Esophagus mucosa (tissue), 1 donor: ENCODE measurements around the gene MAP3K15. TPM values are rescaled to one million over a fixed set of nuclear protein-coding genes. Genes with fewer than 3 reads are reported as not detected.

Experiments used
- ATAC-seq: fragments of 200-7000 bp; cut with Tn5 transposase; one replicate; pipeline ENCODE4 v1.9.1; 2020
- total RNA-seq: library from RNA; stranded (reverse); gene quantifications from one replicate; pipeline ENCODE4 v1.2.4, GENCODE V29; 2023
- donor health status: DM: yes; HTN: yes; CAD: no.

Gene MAP3K15
- not detected for total RNA-seq

GRCh38 chrX:19514791-19515614 lies at the start of gene MAP3K15:
MAP3K15 (minus strand) TSS chrX:19515508; CDS start chrX:19515261, 247 bp downstream.
- peak; percentile 25 for ATAC-seq

GRCh38 chrX:19564606-19565005 lies 49.3 kb upstream of the MAP3K15 start:
- no peak for ATAC-seq

DNA sequence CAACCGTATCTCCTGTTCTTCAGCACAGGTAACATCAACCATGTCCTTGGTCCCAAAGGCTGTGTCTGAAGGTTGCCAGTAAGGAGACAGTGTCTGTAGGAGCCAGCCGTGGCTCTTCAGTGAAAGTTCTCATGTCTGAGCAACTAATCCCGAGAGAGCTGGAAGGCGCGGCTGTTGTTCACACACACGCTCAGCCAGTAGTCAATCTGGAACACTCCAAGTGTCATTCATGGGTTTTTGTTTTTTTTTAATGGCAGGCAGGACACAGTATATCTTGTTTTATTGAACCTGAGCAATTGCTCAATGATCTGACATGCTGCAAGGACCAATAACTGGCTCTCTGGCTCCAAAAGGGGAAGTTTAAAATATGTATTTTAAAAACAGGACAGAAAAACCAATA lies 48.4 kb upstream of the MAP3K15 start:
- no peak for ATAC-seq

DNA sequence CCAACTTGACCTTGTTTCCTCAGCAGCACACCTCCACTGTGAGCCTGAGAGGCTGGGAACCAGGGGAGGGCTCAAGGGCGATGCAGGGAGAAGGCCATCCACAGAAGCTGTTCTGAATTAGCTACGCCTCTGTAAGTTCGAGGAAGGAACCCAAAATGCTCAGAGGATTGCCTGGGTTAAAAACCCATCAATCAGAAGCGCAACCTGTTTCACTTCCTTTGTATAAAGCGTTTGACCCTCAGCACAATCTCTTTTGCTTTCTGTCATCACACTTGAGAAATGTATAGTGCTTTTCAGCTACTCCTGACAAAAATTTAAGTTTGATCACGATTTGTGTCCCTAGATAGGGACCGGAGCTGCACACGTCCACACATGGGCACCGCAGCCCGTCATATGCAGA lies 48.0 kb upstream of the MAP3K15 start:
- no peak for ATAC-seq

GRCh38 chrX:19560611-19561010 lies 45.3 kb upstream of the MAP3K15 start:
- ATAC-seq, result no peak

GRCh38 chrX:19557822-19558221 lies 42.5 kb upstream of the MAP3K15 start:
- no peak for ATAC-seq

DNA sequence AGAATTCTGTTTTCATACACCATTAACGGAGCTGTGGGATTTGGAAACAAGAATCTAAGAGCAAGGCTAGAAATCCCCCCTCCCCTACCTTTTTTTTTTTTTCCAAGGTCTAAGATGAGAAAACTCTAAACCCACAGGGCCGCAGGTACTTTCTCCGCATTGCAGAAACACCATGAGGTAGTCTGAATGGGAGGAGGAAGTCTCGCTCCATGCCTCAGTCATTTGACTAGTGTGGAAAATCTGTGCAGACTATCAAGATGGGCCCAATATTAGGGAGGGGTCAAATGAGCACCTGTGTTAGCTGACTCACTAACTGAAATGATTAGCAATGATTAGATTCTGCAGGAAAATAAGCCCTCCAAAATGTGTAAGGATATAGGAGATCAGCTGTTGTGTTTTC lies 40.9 kb upstream of the MAP3K15 start:
- ATAC-seq, result no peak

DNA sequence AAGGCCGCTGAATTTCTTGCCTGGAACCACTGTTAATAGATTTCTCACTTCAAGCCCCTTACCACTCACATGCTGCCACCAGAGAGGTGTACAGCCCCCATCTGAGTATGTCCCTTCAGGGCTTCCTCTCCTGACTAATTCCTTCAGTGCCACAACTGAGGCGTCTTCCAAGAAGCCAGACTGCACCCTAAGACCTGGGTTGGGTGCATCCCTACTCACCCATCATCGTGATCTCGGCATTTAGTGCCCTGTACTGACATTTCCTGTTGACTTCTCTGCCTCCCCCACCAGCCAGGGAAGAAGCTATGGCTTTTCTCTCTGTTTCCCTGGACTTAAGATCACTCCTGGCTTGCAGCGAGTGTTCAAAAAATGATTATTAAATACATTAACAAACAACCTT lies 40.4 kb upstream of the MAP3K15 start:
- ATAC-seq, result no peak

DNA sequence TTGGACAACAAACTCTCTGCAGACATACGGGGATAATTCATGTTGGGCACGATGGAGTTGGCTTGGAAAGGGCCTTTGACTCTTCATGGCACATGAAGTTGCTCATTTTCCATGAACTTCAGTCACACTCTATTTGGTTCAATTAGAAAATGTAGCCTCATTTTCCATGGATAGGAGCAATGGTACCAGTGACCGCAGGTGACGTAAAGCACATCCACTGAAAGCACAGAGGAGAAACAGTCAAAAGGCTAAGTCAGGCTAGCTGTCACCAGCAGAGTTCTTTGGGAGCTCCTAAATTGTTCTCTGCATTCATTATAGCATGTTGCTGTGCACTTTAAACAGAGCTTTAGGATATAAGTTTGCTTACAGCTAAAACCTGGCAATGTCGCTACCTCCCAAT lies 39.9 kb upstream of the MAP3K15 start:
- ATAC-seq, result no peak

- no peak for ATAC-seq
These were observed 39.5 kb upstream of the MAP3K15 start for GRCh38 chrX:19554786-19555185.

DNA sequence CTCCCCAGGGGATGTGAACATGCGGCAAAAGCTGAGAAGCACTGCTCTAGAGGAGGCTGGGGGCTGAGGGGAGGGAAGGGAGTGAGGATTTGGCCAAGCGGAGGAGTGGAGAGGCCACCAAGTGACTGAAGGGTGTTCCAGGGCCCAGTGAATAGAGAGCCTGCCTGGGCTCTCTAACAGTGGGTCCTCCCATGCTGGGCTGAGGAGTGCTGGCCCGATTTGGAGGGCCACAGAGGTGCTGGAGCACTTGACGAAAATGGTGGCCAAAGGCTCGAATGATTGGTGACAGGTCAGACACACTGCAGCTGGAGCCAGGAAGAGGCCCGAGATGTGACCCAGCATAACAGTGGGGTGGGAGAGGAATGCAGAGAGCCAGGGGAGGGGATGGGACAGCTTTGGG lies 37.5 kb upstream of the MAP3K15 start:
- ATAC-seq, result no peak

DNA sequence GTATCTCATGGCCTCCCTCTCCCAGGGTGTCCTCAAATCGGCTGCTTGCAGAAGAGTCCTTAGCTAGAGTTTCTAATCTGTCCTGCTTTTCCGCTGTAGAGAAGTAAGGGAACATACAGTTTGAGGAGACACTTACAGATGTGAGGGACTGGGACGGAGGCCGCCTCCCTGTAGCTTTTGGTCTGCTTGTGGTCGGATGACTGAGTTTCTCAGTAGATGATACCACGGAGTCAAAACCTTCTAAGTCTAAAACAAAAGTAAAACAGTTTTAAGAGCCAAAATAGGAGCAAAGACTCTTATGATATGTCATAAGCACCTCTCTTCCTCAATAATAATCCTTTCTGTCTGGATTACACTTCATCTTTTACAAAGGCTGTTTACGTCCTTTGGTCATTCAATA lies 34.5 kb upstream of the MAP3K15 start:
- no peak for ATAC-seq

DNA sequence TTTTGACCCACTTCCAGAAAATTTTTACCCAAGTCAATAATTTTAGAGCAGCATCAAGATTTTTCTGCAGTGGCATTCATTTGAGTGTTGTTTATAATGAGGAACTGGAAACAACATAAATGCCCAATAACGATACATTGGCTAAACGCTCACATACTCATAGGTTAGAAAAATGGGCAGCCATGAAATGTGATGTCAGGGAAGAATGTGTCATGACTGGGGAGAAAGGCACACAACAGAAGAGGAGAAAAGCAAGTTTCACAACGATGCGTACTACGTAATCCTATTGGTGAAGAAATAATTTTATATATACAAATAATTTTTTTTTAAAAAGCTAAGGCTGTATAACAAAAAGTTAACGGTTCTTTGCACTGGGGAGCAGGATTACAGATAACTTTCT lies 33.6 kb upstream of the MAP3K15 start:
- ATAC-seq, result no peak

GRCh38 chrX:19548279-19548678 lies 33.0 kb upstream of the MAP3K15 start:
- ATAC-seq, result no peak

DNA sequence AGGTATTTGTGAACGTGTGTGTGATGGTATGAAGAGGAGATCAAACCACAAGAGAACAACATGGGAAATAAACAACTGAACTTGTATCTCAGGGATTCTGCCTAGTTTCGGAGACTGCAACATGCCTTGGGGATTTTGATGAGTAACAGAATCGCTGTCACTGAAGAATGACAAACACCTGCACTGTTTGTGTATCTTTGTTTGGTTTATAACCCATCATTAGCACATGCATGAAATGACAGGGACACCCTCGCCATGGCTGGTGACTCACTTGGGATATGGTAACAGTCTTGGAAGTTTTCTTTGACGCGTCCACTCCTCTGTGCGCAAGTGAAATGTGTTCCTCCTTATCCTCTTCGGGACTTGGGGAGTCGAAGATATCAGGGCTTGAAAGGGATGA lies 30.3 kb upstream of the MAP3K15 start:
- ATAC-seq, result no peak

- peak; percentile 71 for ATAC-seq
These were observed 29.5 kb upstream of the MAP3K15 start for GRCh38 chrX:19544693-19545305.

DNA sequence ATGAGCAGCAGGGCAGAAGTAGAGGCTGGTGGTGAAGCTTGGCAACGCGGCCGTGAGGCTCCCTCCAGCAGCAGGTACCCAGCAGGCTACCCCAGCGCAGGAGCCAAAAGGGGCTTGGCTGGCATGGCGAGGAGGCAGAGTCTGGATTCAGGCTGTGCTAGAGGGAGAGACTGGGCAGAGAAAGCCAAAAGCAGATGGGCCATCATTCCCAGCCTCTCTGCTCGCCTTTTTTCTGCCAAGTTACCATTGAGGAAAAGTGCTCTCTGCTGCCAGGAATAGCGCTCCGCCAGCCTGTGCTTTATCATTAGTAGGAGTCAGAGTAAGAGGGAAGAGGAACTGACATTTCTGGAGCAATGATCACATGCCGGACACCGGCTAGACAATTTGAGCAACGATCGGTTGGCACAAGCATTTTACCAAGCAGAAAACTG lies 28.7 kb upstream of the MAP3K15 start:
- ATAC-seq, result no peak

- ATAC-seq, result no peak
These were observed 27.9 kb upstream of the MAP3K15 start for GRCh38 chrX:19543020-19543715.

DNA sequence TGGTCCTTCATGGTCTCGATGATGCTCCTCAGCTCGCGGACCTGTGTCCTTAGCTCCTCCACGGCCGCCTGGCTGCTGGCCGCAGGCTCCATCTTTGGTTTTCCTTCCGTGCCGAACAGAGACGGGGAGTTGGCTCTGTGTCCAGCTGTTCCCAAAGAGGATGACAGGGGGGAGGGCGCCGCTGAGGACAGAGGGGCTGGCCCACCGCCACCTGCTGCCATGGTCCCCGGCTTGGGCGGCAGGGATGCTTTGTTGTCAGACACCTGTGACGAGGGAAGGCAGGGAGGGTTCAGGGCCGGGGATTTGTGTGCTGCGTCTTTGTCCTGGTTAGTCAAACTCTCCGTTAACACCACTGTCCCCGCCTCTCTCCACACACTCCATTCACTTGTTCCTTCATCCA lies 26.6 kb upstream of the MAP3K15 start:
- no peak for ATAC-seq

GRCh38 chrX:19541196-19541595 lies 25.9 kb upstream of the MAP3K15 start:
- no peak for ATAC-seq

- no peak for ATAC-seq
These were observed 24.8 kb upstream of the MAP3K15 start for GRCh38 chrX:19540076-19540475.

DNA sequence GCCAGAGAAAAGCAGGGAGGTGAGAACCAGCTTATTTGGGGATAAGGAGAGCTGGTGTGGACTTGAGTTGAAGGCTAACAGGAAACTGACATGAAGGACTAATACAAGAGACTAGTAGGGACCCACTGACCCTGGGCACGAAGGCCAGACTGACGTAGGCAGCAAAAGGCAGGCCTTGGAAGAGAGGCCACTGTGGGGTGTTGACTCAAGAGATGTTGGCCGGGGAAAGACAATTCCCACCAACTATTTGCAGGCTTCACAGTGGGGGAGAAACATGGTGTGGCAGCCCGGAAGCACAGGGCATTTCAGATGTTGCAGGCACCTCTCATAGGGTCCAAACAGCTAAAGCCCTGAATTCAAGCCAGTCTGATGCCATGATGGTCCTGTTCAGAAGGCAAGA lies 24.4 kb upstream of the MAP3K15 start:
- no peak for ATAC-seq

DNA sequence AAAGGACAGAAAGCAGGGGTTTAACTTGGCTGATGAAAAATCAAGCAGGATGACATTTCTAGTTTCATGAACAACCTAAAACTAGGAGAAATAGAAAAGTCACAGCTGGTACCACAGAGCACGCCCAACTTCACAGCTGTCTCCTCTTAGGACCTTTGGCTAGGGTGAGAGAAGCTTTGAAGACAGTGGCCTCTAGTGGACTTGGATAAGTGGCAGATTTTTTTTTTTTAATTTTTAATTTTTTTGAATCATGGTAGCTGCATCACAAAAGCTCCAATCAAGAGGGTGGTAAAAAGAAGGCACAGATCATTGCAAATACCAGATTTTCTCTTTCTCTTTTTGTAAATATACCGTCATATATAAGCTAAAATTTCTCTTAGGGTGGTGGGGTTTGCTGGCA lies 20.2 kb upstream of the MAP3K15 start:
- no peak for ATAC-seq

- ATAC-seq, result no peak
These were observed 17.4 kb upstream of the MAP3K15 start for GRCh38 chrX:19532709-19533108.
